HepG2 (cell line): ENCODE data around the gene PPDPF. TPM values are rescaled to one million over a fixed set of nuclear protein-coding genes. Genes with fewer than 3 reads are reported as not detected.

Experiments
- ATF1 ChIP-seq: IDR thresholded peaks from 2 replicates; pipeline ENCODE4 v1.6.1; 2016; ENCODE audit warnings: mild to moderate bottlenecking, control low read depth
- CEBPG ChIP-seq: IDR thresholded peaks from 2 replicates; pipeline ENCODE4 v1.6.1; 2016
- ELF4 ChIP-seq: sonication (generic); formaldehyde crosslinking; IDR thresholded peaks from 2 replicates; pipeline ENCODE4 v1.5.0; 2020; ENCODE audit warnings: missing genetic modification reagents, mild to moderate bottlenecking, moderate library complexity, borderline replicate concordance
- FOXK2 ChIP-seq: fragments of 450-650 bp; IDR thresholded peaks from 2 replicates; pipeline ENCODE4 v1.6.1; 2016
- GMEB2 ChIP-seq: IDR thresholded peaks from 2 replicates; pipeline ENCODE4 v1.6.1; 2016; ENCODE audit warnings: missing biosample characterization, missing genetic modification reagents, low read depth
- HOXA9 ChIP-seq: sonication (generic); formaldehyde crosslinking; IDR thresholded peaks from 2 replicates; pipeline ENCODE4 v1.8.1; 2022; ENCODE audit warnings: missing genetic modification reagents, mild to moderate bottlenecking, moderate library complexity, borderline replicate concordance
- JDP2 ChIP-seq: sonication (generic); formaldehyde crosslinking; IDR thresholded peaks from 2 replicates; pipeline ENCODE4 v1.8.1; 2022; ENCODE audit warnings: missing genetic modification reagents, borderline replicate concordance
- MXI1 ChIP-seq: IDR thresholded peaks from 3 replicates; pipeline ENCODE4 v1.6.1; 2012; ENCODE audit warnings: low read depth, low read length, inconsistent platforms, borderline replicate concordance
- NBN ChIP-seq: fragments of 450-650 bp; conservative IDR thresholded peaks from 2 replicates; pipeline ENCODE4 v1.6.1; 2017
- NFE2L2 ChIP-seq: fragments of 150-350 bp; IDR thresholded peaks from 2 replicates; pipeline ENCODE4 v1.6.1; 2014; ENCODE audit warnings: low read length
- PRDM15 ChIP-seq: sonication (generic); formaldehyde crosslinking; IDR thresholded peaks from 2 replicates; pipeline ENCODE4 v1.4.0; 2020; ENCODE audit warnings: missing genetic modification reagents
- SRSF9 ChIP-seq: fragments of 200-400 bp; formaldehyde crosslinking; IDR thresholded peaks from 2 replicates; pipeline ENCODE4 v1.6.1; 2018; ENCODE audit warnings: borderline replicate concordance, mild to moderate bottlenecking, low read depth, low read length; ENCODE audit not compliant: insufficient read depth, poor library complexity, severe bottlenecking
- STAT6 ChIP-seq: sonication (generic); formaldehyde crosslinking; IDR thresholded peaks from 2 replicates; pipeline ENCODE4 v1.4.0; 2020; ENCODE audit warnings: missing genetic modification reagents, mild to moderate bottlenecking, borderline replicate concordance
- ZC3H13 ChIP-seq: sonication (generic); formaldehyde crosslinking; IDR thresholded peaks from 2 replicates; pipeline ENCODE4 v1.8.1; 2023; ENCODE audit warnings: mild to moderate bottlenecking, missing genetic modification reagents, moderate library complexity
- ZMYM4 ChIP-seq: sonication (generic); formaldehyde crosslinking; IDR thresholded peaks from 2 replicates; pipeline ENCODE4 v1.8.1; 2023; ENCODE audit warnings: mild to moderate bottlenecking, missing genetic modification reagents
- ZNF225 ChIP-seq: sonication (generic); formaldehyde crosslinking; IDR thresholded peaks from 2 replicates; pipeline ENCODE4 v1.4.0; 2020; ENCODE audit warnings: mild to moderate bottlenecking, missing genetic modification reagents
- ZNF251 ChIP-seq: sonication (generic); formaldehyde crosslinking; IDR thresholded peaks from 2 replicates; pipeline ENCODE4 v1.9.0; 2021; ENCODE audit warnings: mild to moderate bottlenecking, missing genetic modification reagents
- ZNF329 ChIP-seq: sonication (generic); formaldehyde crosslinking; IDR thresholded peaks from 2 replicates; pipeline ENCODE4 v1.9.0; 2021; ENCODE audit warnings: low read depth, mild to moderate bottlenecking, missing genetic modification reagents
- ZNF441 ChIP-seq: sonication (generic); formaldehyde crosslinking; IDR thresholded peaks from 2 replicates; pipeline ENCODE4 v1.7.0; 2021; ENCODE audit warnings: missing genetic modification reagents, borderline replicate concordance
- ZNF446 ChIP-seq: sonication (generic); formaldehyde crosslinking; IDR thresholded peaks from 2 replicates; pipeline ENCODE4 v1.5.0; 2020; ENCODE audit warnings: mild to moderate bottlenecking, missing genetic modification reagents
- ZNF562 ChIP-seq: sonication (generic); formaldehyde crosslinking; IDR thresholded peaks from 2 replicates; pipeline ENCODE4 v1.8.0; 2022; ENCODE audit warnings: missing genetic modification reagents, borderline replicate concordance
- ZNF564 ChIP-seq: sonication (generic); formaldehyde crosslinking; IDR thresholded peaks from 2 replicates; pipeline ENCODE4 v1.8.1; 2023; ENCODE audit warnings: mild to moderate bottlenecking, missing genetic modification reagents
- ZNF576 ChIP-seq: sonication (generic); formaldehyde crosslinking; IDR thresholded peaks from 2 replicates; pipeline ENCODE4 v1.4.0; 2020; ENCODE audit warnings: mild to moderate bottlenecking, missing genetic modification reagents
- ZSCAN30 ChIP-seq: sonication (generic); formaldehyde crosslinking; IDR thresholded peaks from 2 replicates; pipeline ENCODE4 v1.5.0; 2020; ENCODE audit warnings: mild to moderate bottlenecking, missing genetic modification reagents
- polyA plus RNA-seq, 8 experiments: library from polyadenylated mRNA; depleted of rRNA in 3 of 8; stranded (reverse) in 7 of 8; unstranded in 1 of 8; fragments of >200 nt; fragmentation: Illumina TruSeq in 4 of 8; extraction: Trizol in 4 of 8; gene quantifications; 2 replicates each; pipeline versions ENCODE4 v1.2.1 to v1.2.3, GENCODE V29; 2011 to 2016; ENCODE audit warnings: low read depth in 4 of 8, missing spikeins in 1 of 8, mixed read lengths in 1 of 8; ENCODE audit not compliant: insufficient read depth in 1 of 8
- total RNA-seq, 5 experiments: library from RNA; depleted of rRNA; stranded (reverse); fragments of >200 nt; fragmentation: Illumina TruSeq; extraction: Trizol; gene quantifications; 2 replicates each; pipeline ENCODE4 v1.2.3, GENCODE V29; 2016; ENCODE audit warnings: low read depth in 1 of 5

The PPDPF gene
- total and polyA plus RNA-seq, 2 of the 13 experiments (the other 11 are each of a cell fraction or from before 2014, with no cell fraction given), result 1.8 to 7.0 TPM

- TF ChIP-seq JDP2 (CRISPR knock-in tag), result no peak
- no peak for TF ChIP-seq ZNF576
- TF ChIP-seq ATF1, result no peak
- TF ChIP-seq SRSF9, result no peak
- TF ChIP-seq ZNF251 (CRISPR knock-in tag), result no peak
- TF ChIP-seq ZC3H13 (CRISPR knock-in tag), result no peak
- TF ChIP-seq FOXK2, result no peak
- no peak for TF ChIP-seq ZNF562 (CRISPR knock-in tag)
- peak; percentile 46; the same call in 1 of the 3 replicates for TF ChIP-seq MXI1
- TF ChIP-seq ZNF225 (CRISPR knock-in tag), result peak; percentile 47; the same call in 1 of the 2 replicates
- no peak for TF ChIP-seq HOXA9 (CRISPR knock-in tag)
- TF ChIP-seq ZNF441, result no peak
- no peak for TF ChIP-seq NFE2L2
- no peak for TF ChIP-seq NBN
- no peak for TF ChIP-seq PRDM15 (CRISPR knock-in tag)
- no peak for TF ChIP-seq ZSCAN30
- TF ChIP-seq GMEB2 (CRISPR knock-in tag), result no peak
- TF ChIP-seq CEBPG (CRISPR knock-in tag), result no peak
- TF ChIP-seq STAT6 (CRISPR knock-in tag), result no peak
- no peak for TF ChIP-seq ELF4 (CRISPR knock-in tag)
- TF ChIP-seq ZMYM4, result no peak; the same call in 1 of the 2 replicates
- TF ChIP-seq ZNF446, result no peak
- TF ChIP-seq ZNF564 (CRISPR knock-in tag), result no peak
- 0 out of 2 replicates have a peak, but pooled peaks have one; percentile 18 for TF ChIP-seq ZNF329 (CRISPR knock-in tag)
These were observed 23.8 kb downstream of the PPDPF start (continued) for GRCh38 chr20:63544241-63544957.
